Sigmoid colon (tissue), 7 donors: ENCODE results near the gene CTNNA2. TPM values are rescaled to one million over a fixed set of nuclear protein-coding genes. Genes with fewer than 3 reads are reported as not detected.

Experiments used
- DNase-seq: peaks from one replicate; pipeline ENCODE4 v3.0.0-alpha.2; 2019
- H3K27ac ChIP-seq, 4 donors: fragments of 200-600 bp; sonication (generic); one replicate each; pipeline ENCODE4 v1.5.1; 2016 to 2019; ENCODE audit warnings: mild to moderate bottlenecking in 1 of 4
- H3K27me3 ChIP-seq, 3 donors: fragments of 200-600 bp; sonication (generic); one replicate each; pipeline ENCODE4 v1.5.1; 2019; ENCODE audit warnings: mild to moderate bottlenecking in 1 of 3
- H3K36me3 ChIP-seq, 4 donors: fragments of 200-600 bp; sonication (generic); one replicate each; pipeline ENCODE4 v1.5.1; 2016 to 2019
- H3K4me1 ChIP-seq, 4 donors: fragments of 200-600 bp; sonication (generic); one replicate each; pipeline ENCODE4 v1.5.1; 2017 to 2019
- H3K4me3 ChIP-seq, 4 donors: fragments of 200-600 bp; sonication (generic); one replicate each; pipeline ENCODE4 v1.5.1; 2017 to 2019; ENCODE audit warnings: mild to moderate bottlenecking in 2 of 4, moderate library complexity in 1 of 4
- H3K9me3 ChIP-seq, 4 donors: fragments of 200-600 bp in 3 of 4; sonication (generic) in 3 of 4; one replicate each; pipeline versions ENCODE4 v1.5.1 to v1.6.1; 2013 to 2019
- CTCF ChIP-seq, 4 experiments: fragments of 450-650 bp in 3 of 4; fragments of 200-600 bp in 1 of 4; IDR thresholded peaks; one replicate each; pipeline ENCODE4 v1.5.1; 2016 to 2019; ENCODE audit warnings: antibody characterized with exemption in 4 of 4, mild to moderate bottlenecking in 3 of 4, moderate library complexity in 2 of 4
- EP300 ChIP-seq, 4 donors: sonication (generic); formaldehyde crosslinking; IDR thresholded peaks; one replicate each; pipeline ENCODE4 v1.6.1; 2017; ENCODE audit warnings: antibody characterized with exemption in 4 of 4
- POLR2A ChIP-seq, 2 donors: fragments of 450-650 bp; IDR thresholded peaks; one replicate each; pipeline ENCODE4 v1.6.1; 2016; ENCODE audit warnings: antibody characterized with exemption in 2 of 2, mild to moderate bottlenecking in 2 of 2, moderate library complexity in 2 of 2
- POLR2AphosphoS5 ChIP-seq, 4 donors: sonication (generic); formaldehyde crosslinking; IDR thresholded peaks; one replicate each; pipeline ENCODE4 v1.6.1; 2017; ENCODE audit warnings: antibody characterized with exemption in 4 of 4
- WGBS, 2 donors: extraction: QIAGEN DNeasy Blood & Tissue Kit; methylation state at CpG; one replicate each; pipeline ENCODE4 v1.1.7; 2013; 5-methylcytosine and 5-hydroxymethylcytosine counted together
- intact Hi-C: fragments of 100-400 bp; cut with DNase I; formaldehyde crosslinking; loops from one replicate; pipeline ENCODE4 v1.15.1; 2023
- polyA plus RNA-seq, 3 donors: library from polyadenylated mRNA; stranded (reverse); fragments of 200-250 nt; gene quantifications; one replicate each; pipeline ENCODE4 v1.2.3, GENCODE V29; 2013
- total RNA-seq, 4 donors: library from RNA; depleted of rRNA; stranded (reverse); fragments of >200 nt; gene quantifications; one replicate each; pipeline ENCODE4 v1.1.0, GENCODE V29; 2016
- donor health status: healthy with polysubstance abuse.
- donor health status: Bipolar disorder and iron deficiency.
- donor health status: healthy.

The CTNNA2 gene
- total and polyA plus RNA-seq, 7 donors = 1.4 to 8.6 (median 3.8) TPM; not detected in 2

GRCh38 chr2:80330527-80331450 lies 817.9 kb downstream of the CTNNA2 start:
- no peaks in the 10 kb centered on the region for H3K9me3 ChIP-seq
- H3K27me3 ChIP-seq = no peaks in the 10 kb centered on the region
- WGBS, 2 donors = 88 to 89% methylated on average over 14 of the region's 14 CpGs
- no peak for TF ChIP-seq CTCF (IDR thresholded peaks at IDR 0.05)
- no peak for TF ChIP-seq POLR2AphosphoS5 (IDR thresholded peaks at IDR 0.05)
- TF ChIP-seq EP300 (IDR thresholded peaks at IDR 0.05) = no peak
- no peak for TF ChIP-seq POLR2A (IDR thresholded peaks at IDR 0.05)
- no peaks in the 10 kb centered on the region for H3K36me3 ChIP-seq
- DNase-seq = no peak
- intact Hi-C loops = no loop called here
- peaks cover 0 to 9% (median 0%) of the 10 kb centered on the region in 4 donors for H3K4me1 ChIP-seq
- H3K27ac ChIP-seq = no peak overlapping the region
- H3K4me3 ChIP-seq = no peak overlapping the region

GRCh38 chr2:80333886-80334285 lies 821.0 kb downstream of the CTNNA2 start:
- Histone ChIP-seq H3K9me3 (no peaks in the 10 kb centered on the region), H3K36me3 (no peaks in the 10 kb centered on the region), H3K4me3 (no peak overlapping the region), H3K27me3 (no peaks in the 10 kb centered on the region), H3K4me1 (peaks cover 0 to 9% (median 0%) of the 10 kb centered on the region in 4 donors), H3K27ac (no peak overlapping the region)
- DNase-seq = no peak
- intact Hi-C loops = no loop called here
- 89 to 92% methylated on average over 5 of the region's 5 CpGs for WGBS, 2 donors
- TF ChIP-seq EP300 (IDR thresholded peaks at IDR 0.05) (no peak), CTCF (IDR thresholded peaks at IDR 0.05) (no peak), POLR2A (IDR thresholded peaks at IDR 0.05) (no peak), POLR2AphosphoS5 (IDR thresholded peaks at IDR 0.05) (no peak)

GRCh38 chr2:80335411-80335810 lies 822.6 kb downstream of the CTNNA2 start:
- H3K36me3 ChIP-seq = no peaks in the 10 kb centered on the region
- no peak for DNase-seq
- H3K27me3 ChIP-seq = no peaks in the 10 kb centered on the region
- H3K4me3 ChIP-seq = no peak overlapping the region
- TF ChIP-seq POLR2A (IDR thresholded peaks at IDR 0.05) (no peak), POLR2AphosphoS5 (IDR thresholded peaks at IDR 0.05) (no peak), EP300 (IDR thresholded peaks at IDR 0.05) (no peak), CTCF (IDR thresholded peaks at IDR 0.05) (no peak)
- H3K4me1 ChIP-seq = peaks cover 0 to 9% (median 0%) of the 10 kb centered on the region in 4 donors
- intact Hi-C loops = no loop called here
- H3K27ac ChIP-seq = no peak overlapping the region
- H3K9me3 ChIP-seq = no peaks in the 10 kb centered on the region
- 92 to 95% methylated on average over 1 of the region's 1 CpG for WGBS, 2 donors

- H3K9me3 ChIP-seq = no peaks in the 10 kb centered on the region
- no peak for TF ChIP-seq POLR2A (IDR thresholded peaks at IDR 0.05)
- TF ChIP-seq POLR2AphosphoS5 (IDR thresholded peaks at IDR 0.05) = no peak
- no peak for TF ChIP-seq EP300 (IDR thresholded peaks at IDR 0.05)
- TF ChIP-seq CTCF (IDR thresholded peaks at IDR 0.05) = no peak
- H3K4me1 ChIP-seq = no peaks in the 10 kb centered on the region
- intact Hi-C loops = no loop called here
- no peaks in the 10 kb centered on the region for H3K27me3 ChIP-seq
- no peak for DNase-seq
- H3K27ac ChIP-seq = no peak overlapping the region
- WGBS, 2 donors = 73 to 77% methylated on average over 2 of the region's 2 CpGs
- no peak overlapping the region for H3K4me3 ChIP-seq
- no peaks in the 10 kb centered on the region for H3K36me3 ChIP-seq
Observed at GRCh38 chr2:80338794-80339193, 825.9 kb downstream of the CTNNA2 start.
